Panc1 (cell line): ENCODE results near the gene APLP2.

Experiments used
- TCF7L2 ChIP-seq: IDR thresholded peaks from 2 replicates; pipeline ENCODE4 v1.6.1; 2011; ENCODE audit warnings: mild to moderate bottlenecking, low read depth, low read length, inconsistent platforms
- TF ChIP-seq, protein P1 (sequence below): fragments of 450-650 bp; IDR thresholded peaks from 2 replicates; pipeline ENCODE4 v1.5.1; 2017; ENCODE audit warnings: mild to moderate bottlenecking
- TF ChIP-seq, protein P2 (sequence below), 2 experiments: IDR thresholded peaks; 2 replicates each; pipeline ENCODE4 v1.6.1; 2011 to 2012; ENCODE audit warnings: low read depth in 2 of 2, control low read depth in 1 of 2, low read length in 1 of 2, mild to moderate bottlenecking in 1 of 2, moderate library complexity in 1 of 2; ENCODE audit not compliant: insufficient read depth in 1 of 2

DNA sequence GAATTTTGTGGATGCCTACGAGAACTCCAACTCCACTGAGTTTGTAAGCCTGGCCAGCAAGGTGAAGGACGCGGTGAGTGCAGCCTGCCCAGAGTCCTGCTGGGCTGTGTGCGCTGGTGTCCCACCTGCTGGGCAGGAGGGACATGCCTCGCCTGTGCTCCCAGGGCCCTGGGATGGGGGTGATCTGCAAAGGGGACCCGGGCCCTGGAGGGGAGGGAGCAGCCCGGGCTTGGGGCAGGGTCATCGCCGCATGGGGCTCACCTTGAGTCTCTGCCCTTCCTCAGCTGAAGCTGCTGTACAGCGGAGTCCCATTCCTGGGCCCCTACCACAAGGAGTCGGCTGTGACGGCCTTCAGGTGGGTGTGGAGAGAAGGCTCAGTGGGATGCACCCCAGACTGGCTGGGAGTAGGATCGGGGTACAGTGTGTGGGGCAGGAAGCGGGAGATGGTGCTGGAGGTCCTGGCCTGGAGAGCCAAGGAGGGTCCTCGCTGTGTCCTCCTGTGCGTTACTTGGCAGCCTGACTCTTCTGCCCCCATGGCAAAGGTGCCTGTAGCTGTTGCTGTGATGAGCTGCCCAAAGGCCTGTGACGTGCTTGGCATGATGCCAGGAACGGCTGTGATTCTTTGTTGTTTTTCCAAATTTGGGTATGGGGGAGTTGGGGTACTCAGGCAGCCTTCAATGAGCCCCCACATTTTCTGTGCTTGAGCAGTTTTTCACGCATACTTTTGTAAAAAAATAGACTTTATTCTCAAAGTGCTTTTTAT, 119.1 kb downstream of the APLP2 start:
- TF ChIP-seq, protein P1, sequence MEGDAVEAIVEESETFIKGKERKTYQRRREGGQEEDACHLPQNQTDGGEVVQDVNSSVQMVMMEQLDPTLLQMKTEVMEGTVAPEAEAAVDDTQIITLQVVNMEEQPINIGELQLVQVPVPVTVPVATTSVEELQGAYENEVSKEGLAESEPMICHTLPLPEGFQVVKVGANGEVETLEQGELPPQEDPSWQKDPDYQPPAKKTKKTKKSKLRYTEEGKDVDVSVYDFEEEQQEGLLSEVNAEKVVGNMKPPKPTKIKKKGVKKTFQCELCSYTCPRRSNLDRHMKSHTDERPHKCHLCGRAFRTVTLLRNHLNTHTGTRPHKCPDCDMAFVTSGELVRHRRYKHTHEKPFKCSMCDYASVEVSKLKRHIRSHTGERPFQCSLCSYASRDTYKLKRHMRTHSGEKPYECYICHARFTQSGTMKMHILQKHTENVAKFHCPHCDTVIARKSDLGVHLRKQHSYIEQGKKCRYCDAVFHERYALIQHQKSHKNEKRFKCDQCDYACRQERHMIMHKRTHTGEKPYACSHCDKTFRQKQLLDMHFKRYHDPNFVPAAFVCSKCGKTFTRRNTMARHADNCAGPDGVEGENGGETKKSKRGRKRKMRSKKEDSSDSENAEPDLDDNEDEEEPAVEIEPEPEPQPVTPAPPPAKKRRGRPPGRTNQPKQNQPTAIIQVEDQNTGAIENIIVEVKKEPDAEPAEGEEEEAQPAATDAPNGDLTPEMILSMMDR, result no peak
- TF ChIP-seq TCF7L2, result no peak
- TF ChIP-seq, protein P2, sequence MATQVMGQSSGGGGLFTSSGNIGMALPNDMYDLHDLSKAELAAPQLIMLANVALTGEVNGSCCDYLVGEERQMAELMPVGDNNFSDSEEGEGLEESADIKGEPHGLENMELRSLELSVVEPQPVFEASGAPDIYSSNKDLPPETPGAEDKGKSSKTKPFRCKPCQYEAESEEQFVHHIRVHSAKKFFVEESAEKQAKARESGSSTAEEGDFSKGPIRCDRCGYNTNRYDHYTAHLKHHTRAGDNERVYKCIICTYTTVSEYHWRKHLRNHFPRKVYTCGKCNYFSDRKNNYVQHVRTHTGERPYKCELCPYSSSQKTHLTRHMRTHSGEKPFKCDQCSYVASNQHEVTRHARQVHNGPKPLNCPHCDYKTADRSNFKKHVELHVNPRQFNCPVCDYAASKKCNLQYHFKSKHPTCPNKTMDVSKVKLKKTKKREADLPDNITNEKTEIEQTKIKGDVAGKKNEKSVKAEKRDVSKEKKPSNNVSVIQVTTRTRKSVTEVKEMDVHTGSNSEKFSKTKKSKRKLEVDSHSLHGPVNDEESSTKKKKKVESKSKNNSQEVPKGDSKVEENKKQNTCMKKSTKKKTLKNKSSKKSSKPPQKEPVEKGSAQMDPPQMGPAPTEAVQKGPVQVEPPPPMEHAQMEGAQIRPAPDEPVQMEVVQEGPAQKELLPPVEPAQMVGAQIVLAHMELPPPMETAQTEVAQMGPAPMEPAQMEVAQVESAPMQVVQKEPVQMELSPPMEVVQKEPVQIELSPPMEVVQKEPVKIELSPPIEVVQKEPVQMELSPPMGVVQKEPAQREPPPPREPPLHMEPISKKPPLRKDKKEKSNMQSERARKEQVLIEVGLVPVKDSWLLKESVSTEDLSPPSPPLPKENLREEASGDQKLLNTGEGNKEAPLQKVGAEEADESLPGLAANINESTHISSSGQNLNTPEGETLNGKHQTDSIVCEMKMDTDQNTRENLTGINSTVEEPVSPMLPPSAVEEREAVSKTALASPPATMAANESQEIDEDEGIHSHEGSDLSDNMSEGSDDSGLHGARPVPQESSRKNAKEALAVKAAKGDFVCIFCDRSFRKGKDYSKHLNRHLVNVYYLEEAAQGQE (IDR thresholded peaks at IDR 0.05; ENCODE audit: insufficient read depth in 1 of 2, low read depth in 2 of 2, low read length in 1 of 2), result no peak
